Myocyte (in vitro differentiated cells): ENCODE measurements around the gene GNAQ. TPM values are rescaled to one million over a fixed set of nuclear protein-coding genes. Genes with fewer than 3 reads are reported as not detected.
A peak's percentile ranks its signal among the peaks of the same experiment; 100 is the strongest.
"Not testable (repeated sequence)": the region's sequence is repeated elsewhere in the genome, so short reads cannot be mapped to it uniquely, and the experiment has no call there.

ENCODE experiments used
- DNase-seq: peaks from one replicate; pipeline ENCODE4 v3.0.0-alpha.2; 2012; ENCODE audit warnings: low read depth
- total RNA-seq: library from RNA; depleted of rRNA; stranded (reverse); fragments of >200 nt; gene quantifications from 2 replicates; pipeline ENCODE4 v1.2.3, GENCODE V29; 2014

The GNAQ gene
- total RNA-seq, 1 donor from 2014 or later: 29.9 TPM

GRCh38 chr9:77783518-77783917, 248.1 kb downstream of the GNAQ start:
- DNase-seq: no peak

GRCh38 chr9:77779010-77779409, 252.6 kb downstream of the GNAQ start:
- DNase-seq: no peak

- DNase-seq: no peak
These were observed 258.2 kb downstream of the GNAQ start for GRCh38 chr9:77773381-77773780.

- no peak for DNase-seq
These were observed 259.0 kb downstream of the GNAQ start for GRCh38 chr9:77772646-77773045.

GRCh38 chr9:77771171-77771570, 260.4 kb downstream of the GNAQ start:
- DNase-seq: no peak

GRCh38 chr9:77770340-77770739, 261.3 kb downstream of the GNAQ start:
- no peak for DNase-seq

- no peak for DNase-seq
These were observed 262.4 kb downstream of the GNAQ start for GRCh38 chr9:77769246-77769645.

GRCh38 chr9:77766587-77766986, 265.0 kb downstream of the GNAQ start:
- no peak for DNase-seq

- DNase-seq: no peak
These were observed 265.8 kb downstream of the GNAQ start for GRCh38 chr9:77765781-77766259.

- peak; percentile 31 for DNase-seq
These were observed 266.5 kb downstream of the GNAQ start for GRCh38 chr9:77764894-77765780.

- DNase-seq: no peak
These were observed 268.0 kb downstream of the GNAQ start for GRCh38 chr9:77763566-77763965.

GRCh38 chr9:77760919-77761318, 270.7 kb downstream of the GNAQ start:
- not testable (repeated sequence) for DNase-seq

- DNase-seq: no peak
These were observed 272.2 kb downstream of the GNAQ start for GRCh38 chr9:77759391-77759790.

GRCh38 chr9:77756449-77756848, 275.2 kb downstream of the GNAQ start:
- no peak for DNase-seq

GRCh38 chr9:77753180-77753579, 278.4 kb downstream of the GNAQ start:
- DNase-seq: no peak

- DNase-seq: peak; percentile 34
These were observed 279.1 kb downstream of the GNAQ start for GRCh38 chr9:77752554-77752953.

GRCh38 chr9:77751341-77752091, 280.1 kb downstream of the GNAQ start:
- peak; percentile 76 for DNase-seq

- no peak for DNase-seq
These were observed 280.6 kb downstream of the GNAQ start for GRCh38 chr9:77750981-77751340.

GRCh38 chr9:77750284-77750683, 281.3 kb downstream of the GNAQ start:
- no peak for DNase-seq

GRCh38 chr9:77748214-77748772, 283.3 kb downstream of the GNAQ start:
- DNase-seq: no peak

GRCh38 chr9:77747163-77747562, 284.4 kb downstream of the GNAQ start:
- no peak for DNase-seq

- DNase-seq: no peak
These were observed 286.7 kb downstream of the GNAQ start for GRCh38 chr9:77744841-77745430.
